CD4-positive, CD25-positive, alpha-beta regulatory T cell (primary cell): ENCODE measurements around the gene KCNQ1. TPM values are rescaled to one million over a fixed set of nuclear protein-coding genes. Genes with fewer than 3 reads are reported as not detected.

Source experiments
- ATAC-seq, 2 donors: fragments of 150-1000 bp; cut with Tn5 transposase; one replicate each; pipeline ENCODE4 v1.10.0; 2021; ENCODE audit warnings: low read depth in 2 of 2, moderate number of reproducible peaks in 2 of 2, moderate library complexity in 1 of 2
- DNase-seq, 3 donors: peaks; one replicate each; pipeline versions ENCODE4 v3.0.0 to v3.0.0-alpha.2; 2012 to 2022; ENCODE audit warnings: mixed read lengths in 1 of 3
- H3K27ac ChIP-seq: one replicate; pipeline ENCODE4 v1.7.0; 2013; ENCODE audit warnings: mild to moderate bottlenecking, low read length; ENCODE audit not compliant: insufficient read depth, poor library complexity, severe bottlenecking
- H3K27me3 ChIP-seq: one replicate; pipeline ENCODE4 v1.7.0; 2013; ENCODE audit warnings: low read length; ENCODE audit not compliant: control insufficient read depth, insufficient read depth
- H3K36me3 ChIP-seq: one replicate; pipeline ENCODE4 v1.7.0; 2013; ENCODE audit warnings: mild to moderate bottlenecking, low read length, moderate library complexity; ENCODE audit not compliant: control insufficient read depth, insufficient read depth
- H3K4me1 ChIP-seq: 2 replicates; pipeline ENCODE4 v1.7.0; 2013; ENCODE audit warnings: mild to moderate bottlenecking, low read length; ENCODE audit not compliant: insufficient read depth, control insufficient read depth, poor library complexity, severe bottlenecking
- H3K4me3 ChIP-seq: one replicate; pipeline ENCODE4 v1.7.0; 2013; ENCODE audit warnings: low read depth, mild to moderate bottlenecking, low read length, moderate library complexity
- H3K9me3 ChIP-seq, 2 experiments: 1 replicate in 1 of 2; 2 replicates in 1 of 2; pipeline ENCODE4 v1.7.0; 2013; ENCODE audit warnings: low read length in 2 of 2, mild to moderate bottlenecking in 1 of 2, moderate library complexity in 1 of 2; ENCODE audit not compliant: control insufficient read depth in 2 of 2
- H3K27ac Mint-ChIP-seq, 3 donors: one replicate each; pipeline ENCODE4 v1.8.0; 2020 to 2022; ENCODE audit warnings: mild to moderate bottlenecking in 3 of 3, mixed read lengths in 3 of 3, moderate library complexity in 2 of 3
- H3K27me3 Mint-ChIP-seq: one replicate; pipeline ENCODE4 v1.8.0; 2022; ENCODE audit warnings: mild to moderate bottlenecking, mixed read lengths
- H3K36me3 Mint-ChIP-seq: one replicate; pipeline ENCODE4 v1.8.0; 2020; ENCODE audit warnings: mixed read lengths
- H3K4me1 Mint-ChIP-seq, 4 donors: one replicate each; pipeline ENCODE4 v1.8.0; 2020 to 2022; ENCODE audit warnings: mixed read lengths in 4 of 4, mild to moderate bottlenecking in 1 of 4
- H3K4me3 Mint-ChIP-seq, 4 donors: one replicate each; pipeline ENCODE4 v1.8.0; 2020 to 2022; ENCODE audit warnings: mild to moderate bottlenecking in 4 of 4, mixed read lengths in 4 of 4, moderate library complexity in 3 of 4
- H3K9me3 Mint-ChIP-seq, 7 donors: one replicate each; pipeline ENCODE4 v1.8.0; 2020 to 2022; ENCODE audit warnings: mixed read lengths in 7 of 7, mild to moderate bottlenecking in 3 of 7, moderate library complexity in 2 of 7
- polyA plus RNA-seq, 4 donors: library from polyadenylated mRNA; unstranded; fragments of 300-500 nt; fragmentation: Illumina TruSeq; gene quantifications; one replicate each; pipeline ENCODE4 v1.2.3, GENCODE V29; 2021
- total RNA-seq: library from RNA; stranded (reverse); gene quantifications from one replicate; pipeline ENCODE4 v1.2.3, GENCODE V29; 2022

The KCNQ1 gene
- total and polyA plus RNA-seq, 5 donors from 2014 or later = 5.5 to 13.4 (median 6.8) TPM

DNA sequence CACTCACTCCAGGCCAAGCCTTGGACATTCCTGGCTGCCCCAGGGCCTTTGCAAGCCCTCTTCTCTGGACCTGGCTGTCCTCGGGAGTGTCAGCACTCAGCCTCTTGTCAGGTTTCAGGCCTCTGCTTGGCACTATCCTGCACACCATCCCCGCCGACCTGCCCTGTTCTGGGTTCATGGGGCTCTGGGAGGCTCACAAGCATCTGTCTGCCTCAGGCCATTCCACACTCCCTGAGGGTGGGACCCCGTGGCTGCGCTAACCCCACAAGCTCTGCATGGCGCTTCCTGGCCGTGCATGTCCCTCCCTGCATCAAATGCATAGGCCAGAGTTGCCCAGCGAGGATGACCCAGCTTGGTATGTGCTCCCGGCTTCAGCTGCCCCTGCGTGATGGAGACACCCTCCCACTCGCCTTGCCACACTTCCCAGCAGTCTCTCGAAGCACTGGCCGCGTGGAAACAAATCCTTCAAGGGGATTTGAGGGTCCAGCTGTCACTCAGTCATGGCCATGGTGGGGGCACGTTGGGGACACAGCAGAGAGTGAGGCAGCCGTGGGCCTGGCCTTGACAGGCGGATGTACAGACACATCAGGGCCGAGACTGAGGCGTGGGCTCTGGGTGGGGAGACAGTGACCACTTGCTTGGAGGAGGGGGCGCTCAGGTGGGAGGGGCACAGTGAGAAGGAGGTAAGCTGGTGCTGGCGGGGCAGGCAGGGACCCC, 87.3 kb downstream of the KCNQ1 start:
- peak overlapping the region in 1 of 4 donors; percentile 5 for H3K4me3 Mint-ChIP-seq
- Histone ChIP-seq H3K27ac (no peak overlapping the region), H3K4me1 (peaks cover 14% of the 10 kb centered on the region), H3K9me3 (no peaks in the 10 kb centered on the region), H3K27me3 (no peaks in the 10 kb centered on the region), H3K4me3 (no peak overlapping the region), H3K36me3 (no peaks in the 10 kb centered on the region)
- no peak overlapping the region for H3K27ac Mint-ChIP-seq
- no peaks in the 10 kb centered on the region for H3K9me3 Mint-ChIP-seq
- no peak for ATAC-seq
- no peak for DNase-seq
- H3K4me1 Mint-ChIP-seq = peaks cover 0 to 29% (median 9%) of the 10 kb centered on the region in 4 donors
- H3K27me3 Mint-ChIP-seq = no peaks in the 10 kb centered on the region
- no peaks in the 10 kb centered on the region for H3K36me3 Mint-ChIP-seq

DNA sequence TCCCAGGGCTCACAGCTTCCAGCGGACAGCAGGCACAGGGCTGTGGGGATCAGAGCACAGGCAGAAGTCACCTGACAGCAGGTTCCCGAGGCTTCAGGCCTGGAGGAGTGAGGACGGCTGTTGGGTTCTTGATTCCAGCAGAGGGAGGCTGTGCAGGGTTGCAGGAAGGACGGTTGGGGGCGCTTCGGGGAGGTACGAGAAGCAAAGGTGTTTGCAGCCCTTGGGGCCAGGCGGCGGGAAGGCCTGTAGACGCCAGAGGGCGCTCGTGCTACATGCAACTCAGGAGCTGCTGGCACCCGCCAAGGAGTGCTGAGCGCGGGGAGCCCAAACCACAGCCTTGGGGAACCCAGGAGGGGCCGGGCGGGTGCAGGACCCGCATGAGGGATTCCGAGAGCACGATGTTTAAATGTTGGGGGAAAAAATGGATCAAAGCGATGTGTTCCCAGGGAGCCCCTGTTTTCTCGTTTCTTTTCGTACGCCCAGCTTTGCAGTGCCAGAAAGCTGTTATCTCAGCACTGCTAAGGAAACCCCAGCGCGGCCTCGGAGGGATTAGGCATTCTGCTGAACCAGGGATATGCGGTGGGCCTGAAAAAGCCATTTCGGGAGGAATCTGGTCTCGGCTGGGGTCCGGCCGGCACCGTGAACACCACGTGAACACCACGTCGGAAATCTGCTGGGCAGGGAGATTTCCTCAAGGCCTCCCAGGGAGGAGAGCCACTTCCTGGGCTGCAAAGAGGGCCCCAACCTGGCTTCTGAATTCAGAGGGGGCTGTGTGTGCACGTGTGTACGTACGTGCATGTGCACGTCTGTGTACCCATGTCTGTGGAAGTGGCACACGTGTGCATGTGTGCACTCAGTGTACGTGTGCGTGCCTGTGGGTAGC, 88.1 kb downstream of the KCNQ1 start:
- H3K4me3 ChIP-seq = no peak overlapping the region
- Mint-ChIP-seq H3K27ac (no peak overlapping the region), H3K4me1 (peaks cover 0 to 25% (median 8%) of the 10 kb centered on the region in 4 donors)

DNA sequence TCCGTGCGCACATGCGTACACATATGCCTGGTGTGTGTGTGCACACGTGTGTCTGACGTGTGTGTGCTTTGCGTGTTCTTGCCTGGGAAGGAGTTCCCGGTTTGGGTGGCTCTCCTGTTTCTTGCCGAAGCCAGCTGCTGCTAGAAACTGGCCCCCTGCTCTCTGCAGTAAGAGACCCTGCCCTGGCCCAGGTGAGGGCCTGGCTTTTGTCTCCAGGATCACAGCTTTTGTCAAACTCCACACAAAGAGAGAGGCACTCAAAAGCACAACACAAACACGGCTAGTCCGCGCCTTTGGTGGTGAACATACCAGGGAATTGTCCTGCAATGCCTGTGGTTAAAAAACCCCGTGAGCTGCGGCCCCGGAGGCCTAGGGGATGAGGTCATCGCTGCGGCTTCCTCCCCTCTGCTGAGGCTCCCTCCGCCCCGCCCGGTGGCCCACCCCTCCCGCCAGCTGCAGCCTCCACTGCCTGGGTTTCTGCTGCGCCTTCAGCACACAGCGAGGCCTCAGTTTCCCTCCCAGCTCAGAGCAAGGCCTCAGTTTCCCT, 88.9 kb downstream of the KCNQ1 start:
- H3K27ac Mint-ChIP-seq = no peak overlapping the region
- no peaks in the 10 kb centered on the region for H3K36me3 ChIP-seq
- H3K27ac ChIP-seq = no peak overlapping the region
- H3K9me3 Mint-ChIP-seq = no peaks in the 10 kb centered on the region
- peaks cover 0 to 21% (median 7%) of the 10 kb centered on the region in 4 donors for H3K4me1 Mint-ChIP-seq
- no peaks in the 10 kb centered on the region for H3K36me3 Mint-ChIP-seq
- H3K27me3 ChIP-seq = no peaks in the 10 kb centered on the region
- H3K4me1 ChIP-seq = peaks cover 12% of the 10 kb centered on the region
- H3K4me3 ChIP-seq = no peak overlapping the region
- DNase-seq = no peak
- H3K27me3 Mint-ChIP-seq = no peaks in the 10 kb centered on the region
- no peak for ATAC-seq
- peak overlapping the region in 2 of 4 donors; percentile 44 to 76 for H3K4me3 Mint-ChIP-seq
- no peaks in the 10 kb centered on the region for H3K9me3 ChIP-seq

More for the DNA sequence above, 88.1 kb downstream of the KCNQ1 start:
- peak overlapping the region in 3 of 4 donors; percentile 5 to 76 (median 44) for H3K4me3 Mint-ChIP-seq
- H3K4me1 ChIP-seq = peaks cover 12% of the 10 kb centered on the region
- no peaks in the 10 kb centered on the region for H3K27me3 ChIP-seq
- H3K9me3 Mint-ChIP-seq = no peaks in the 10 kb centered on the region
- H3K27ac ChIP-seq = no peak overlapping the region
- no peaks in the 10 kb centered on the region for H3K36me3 ChIP-seq
- H3K36me3 Mint-ChIP-seq = no peaks in the 10 kb centered on the region
- ATAC-seq (peak; percentile 86 to 87), DNase-seq (peak; percentile 77 to 91 (median 86))
- no peaks in the 10 kb centered on the region for H3K9me3 ChIP-seq
- no peaks in the 10 kb centered on the region for H3K27me3 Mint-ChIP-seq

DNA sequence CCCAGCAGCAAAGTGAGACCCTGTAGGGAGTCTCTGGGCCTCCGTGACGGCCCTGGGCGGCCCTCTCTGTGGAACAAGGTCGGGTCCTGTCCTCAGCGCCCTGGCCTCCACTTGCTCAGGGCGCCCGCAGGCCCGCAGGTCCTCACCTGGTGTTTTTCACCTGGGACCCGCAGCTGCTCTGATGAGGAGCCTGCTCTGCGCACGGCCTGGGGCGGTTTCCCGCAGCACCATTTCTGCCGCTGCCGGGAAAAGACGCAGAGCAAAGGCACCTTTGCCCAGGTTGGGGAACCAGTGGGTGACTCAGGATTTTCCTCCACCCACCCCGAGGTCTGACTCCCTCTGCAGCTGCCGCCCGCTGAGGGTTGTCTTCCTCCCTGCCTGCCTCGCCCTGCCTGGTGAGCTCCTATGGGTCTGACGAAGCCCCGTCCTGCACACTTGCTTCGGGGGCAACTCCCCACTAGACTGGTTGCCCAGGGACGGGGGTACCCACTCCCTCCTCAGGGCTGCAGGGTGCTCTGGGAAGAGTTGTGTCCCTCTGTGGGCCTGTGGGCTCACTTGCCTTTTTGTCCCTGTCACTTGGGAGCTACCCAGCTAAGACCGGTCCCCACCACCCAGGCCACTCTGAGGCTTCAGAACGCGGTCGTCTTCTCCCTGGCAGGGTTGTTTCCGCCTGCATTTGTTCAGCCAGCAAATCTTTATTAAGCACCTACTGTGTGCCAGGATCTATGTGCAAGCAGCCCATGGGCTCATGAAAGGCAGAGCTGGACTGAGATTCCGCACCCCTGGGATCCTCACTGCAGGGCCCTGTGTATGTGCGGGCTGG, 89.5 kb downstream of the KCNQ1 start:
- Histone ChIP-seq H3K36me3 (no peaks in the 10 kb centered on the region), H3K4me1 (peaks cover 12% of the 10 kb centered on the region), H3K9me3 (no peaks in the 10 kb centered on the region), H3K27me3 (no peaks in the 10 kb centered on the region), H3K4me3 (no peak overlapping the region), H3K27ac (no peak overlapping the region)
- peaks cover 0 to 20% (median 7%) of the 10 kb centered on the region in 4 donors for H3K4me1 Mint-ChIP-seq
- H3K36me3 Mint-ChIP-seq = no peaks in the 10 kb centered on the region
- H3K27ac Mint-ChIP-seq = no peak overlapping the region
- no peak overlapping the region for H3K4me3 Mint-ChIP-seq
- DNase-seq (no peak), ATAC-seq (no peak)
- H3K27me3 Mint-ChIP-seq = no peaks in the 10 kb centered on the region
- no peaks in the 10 kb centered on the region for H3K9me3 Mint-ChIP-seq

DNA sequence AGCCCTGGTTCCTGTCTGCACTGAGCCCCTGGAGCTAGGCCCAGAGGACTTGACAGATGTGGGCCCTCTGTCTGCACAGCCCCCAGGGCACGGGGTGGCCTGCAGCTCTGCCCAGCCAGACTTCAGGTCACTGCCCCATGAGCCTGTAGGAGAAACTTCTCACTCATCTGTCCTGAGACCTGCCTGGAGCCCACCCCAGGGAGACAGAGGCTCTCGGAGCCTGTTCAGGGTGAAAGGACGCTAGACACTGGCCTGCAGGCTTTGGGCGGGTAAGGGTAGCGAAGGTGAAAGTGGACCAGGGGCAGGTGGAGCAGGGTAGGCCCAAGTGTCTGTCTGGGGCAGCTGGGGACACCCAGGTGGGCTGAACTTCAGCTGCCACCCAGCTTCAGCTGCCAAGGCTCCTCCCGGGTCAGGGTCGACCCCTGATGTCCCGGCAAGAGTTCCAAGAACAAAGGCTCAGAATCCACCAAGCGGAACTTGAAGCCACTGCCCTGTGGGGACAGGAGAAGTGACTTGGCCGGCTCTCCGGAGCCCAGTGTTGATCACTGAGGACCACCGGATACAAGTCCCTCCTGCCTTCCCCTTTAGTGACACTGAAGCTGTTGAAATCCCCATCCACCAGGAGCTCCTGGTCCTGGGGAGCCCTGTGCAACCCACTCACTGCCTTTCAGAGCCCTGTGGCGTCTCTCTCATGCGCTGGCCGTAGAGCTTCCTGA, 90.3 kb downstream of the KCNQ1 start:
- H3K36me3 ChIP-seq = no peaks in the 10 kb centered on the region
- no peaks in the 10 kb centered on the region for H3K27me3 Mint-ChIP-seq
- no peaks in the 10 kb centered on the region for H3K27me3 ChIP-seq
- DNase-seq (no peak), ATAC-seq (no peak)
- H3K27ac Mint-ChIP-seq = no peak overlapping the region
- H3K27ac ChIP-seq = no peak overlapping the region
- H3K4me3 ChIP-seq = no peak overlapping the region
- H3K4me3 Mint-ChIP-seq = no peak overlapping the region
- peaks cover 12% of the 10 kb centered on the region for H3K4me1 ChIP-seq
- H3K4me1 Mint-ChIP-seq = peaks cover 0 to 20% (median 7%) of the 10 kb centered on the region in 4 donors
- H3K9me3 Mint-ChIP-seq = no peaks in the 10 kb centered on the region
- no peaks in the 10 kb centered on the region for H3K9me3 ChIP-seq
- no peaks in the 10 kb centered on the region for H3K36me3 Mint-ChIP-seq

DNA sequence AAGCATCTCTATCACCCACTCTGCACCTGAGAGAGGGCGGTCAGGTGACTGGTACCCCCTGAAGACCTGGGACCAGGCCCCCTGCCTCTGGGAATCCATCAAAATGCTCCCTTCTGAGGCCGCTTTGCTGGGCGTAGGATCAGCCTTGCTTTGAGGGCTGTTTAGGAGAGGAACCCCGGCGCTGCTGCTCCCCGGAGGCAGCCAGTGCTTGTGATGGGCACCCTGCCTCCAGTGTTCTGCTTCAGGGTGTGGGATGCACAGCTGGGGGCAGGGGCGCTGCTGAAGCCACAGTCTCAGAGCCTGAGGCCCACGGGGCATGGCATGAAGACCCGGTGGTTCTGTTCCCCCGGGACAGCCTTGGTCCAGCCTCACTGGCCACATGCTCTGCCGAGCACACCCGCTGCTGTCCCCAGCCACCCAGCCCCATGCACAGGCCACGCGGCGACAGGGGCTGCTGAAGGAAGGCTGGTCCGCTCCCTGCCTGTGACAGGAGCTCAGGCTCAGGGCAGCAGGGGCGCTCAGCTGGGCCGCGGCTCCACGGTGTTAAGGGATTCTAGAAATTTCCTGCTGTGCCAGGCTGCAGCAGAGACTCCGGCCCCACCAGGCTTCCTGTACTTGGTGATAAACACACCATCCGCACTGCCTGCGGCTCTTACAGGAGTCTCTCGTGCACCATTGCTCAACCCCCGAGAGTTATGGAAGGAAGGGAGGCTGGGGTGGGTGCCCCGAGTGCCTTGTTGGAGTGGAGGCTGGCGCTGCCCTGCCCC, 91.0 kb downstream of the KCNQ1 start:
- ATAC-seq (no peak), DNase-seq (no peak)
- Histone ChIP-seq H3K9me3 (no peaks in the 10 kb centered on the region), H3K36me3 (no peaks in the 10 kb centered on the region), H3K27ac (no peak overlapping the region), H3K4me1 (peaks cover 12% of the 10 kb centered on the region), H3K4me3 (no peak overlapping the region), H3K27me3 (no peaks in the 10 kb centered on the region)
- Mint-ChIP-seq H3K36me3 (no peaks in the 10 kb centered on the region), H3K27me3 (no peaks in the 10 kb centered on the region), H3K4me1 (peaks cover 0 to 21% (median 7%) of the 10 kb centered on the region in 4 donors), H3K4me3 (no peak overlapping the region), H3K27ac (no peak overlapping the region), H3K9me3 (no peaks in the 10 kb centered on the region)
